Pancreas (tissue), 10 donors: ENCODE data around the gene MAN1A1. TPM values are rescaled to one million over a fixed set of nuclear protein-coding genes. Genes with fewer than 3 reads are reported as not detected.

Experiments
- ATAC-seq, 4 donors: fragments of 200-7000 bp; cut with Tn5 transposase; one replicate each; pipeline versions ENCODE4 v1.8.0 to v1.9.1; 2020; ENCODE audit warnings: mild to moderate bottlenecking in 4 of 4, moderate library complexity in 4 of 4
- DNase-seq, 6 donors: peaks; one replicate each; pipeline ENCODE4 v3.0.0-alpha.2; 2020
- FAIRE-seq: peaks from 2 replicates; lab custom pipeline; 2012; peaks lifted over from hg19 to GRCh38; lab: Jason Lieb, UNC
- H3K27ac ChIP-seq, 4 donors: fragments of 200-600 bp; sonication (generic); 1 replicate in 3 of 4; 2 replicates in 1 of 4; pipeline versions ENCODE4 v1.5.0 to v1.8.0; 2020
- H3K27me3 ChIP-seq, 4 donors: fragments of 200-600 bp; one replicate each; pipeline ENCODE4 v1.8.0; 2021
- H3K36me3 ChIP-seq, 3 donors: fragments of 200-600 bp; sonication (generic) in 1 of 3; one replicate each; pipeline versions ENCODE4 v1.5.0 to v1.8.0; 2020 to 2021
- H3K4me1 ChIP-seq, 3 donors: fragments of 200-600 bp; one replicate each; pipeline ENCODE4 v1.8.0; 2021
- H3K4me3 ChIP-seq, 4 donors: fragments of 200-600 bp; sonication (generic) in 2 of 4; one replicate each; pipeline versions ENCODE4 v1.5.0 to v1.8.0; 2020 to 2021
- H3K9me3 ChIP-seq, 4 donors: fragments of 200-600 bp; one replicate each; pipeline ENCODE4 v1.8.0; 2021
- CTCF ChIP-seq, 4 donors: fragments of 200-600 bp; sonication (generic) in 3 of 4; IDR thresholded peaks; one replicate each; pipeline versions ENCODE4 v1.5.0 to v1.8.0; 2021; ENCODE audit warnings: antibody characterized with exemption in 4 of 4
- WGBS, 2 donors: extraction: QIAGEN DNeasy Blood & Tissue Kit; methylation state at CpG; one replicate each; pipeline ENCODE4 v1.1.7; 2013; 5-methylcytosine and 5-hydroxymethylcytosine counted together
- intact Hi-C, 3 donors: fragments of 100-400 bp; cut with DNase I; formaldehyde crosslinking; loops; one replicate each; pipeline versions ENCODE4 v1.11.1 to v1.14.2; 2022
- polyA plus RNA-seq, 2 donors: library from polyadenylated mRNA; stranded (reverse); fragments of 200-250 nt; gene quantifications; one replicate each; pipeline ENCODE4 v1.2.3, GENCODE V29; 2013
- total RNA-seq, 6 donors: library from RNA; stranded (reverse); fragmentation: NEBNext Ultra II Directional in 4 of 6; extraction: Animal tissue kit (Norgen Biotek cat#: 25700) in 4 of 6; gene quantifications; one replicate each; pipeline versions ENCODE4 v1.2.1 to v1.2.4, GENCODE V29; 2021 to 2023
- donor health status: healthy with polysubstance abuse.
- donor health status: DM: no; HTN: no; CAD: no; lungs with moderate emphysema.
- donor health status: DM: no; HTN: no; CAD: no.
- donor health status: control.
- donor health status: control.
- donor health status: Bipolar disorder and iron deficiency.
- donor health status: DM: yes; HTN: yes; CAD: no.
- donor health status: DM: no; HTN: no; CAD: no.
- donor health status: DM: no; HTN: no; CAD: no.
- donor health status: DM: yes; HTN: yes; CAD: no.

The MAN1A1 gene
- total and polyA plus RNA-seq, 8 donors, result 11.7 to 86.1 (median 30.7) TPM

DNA sequence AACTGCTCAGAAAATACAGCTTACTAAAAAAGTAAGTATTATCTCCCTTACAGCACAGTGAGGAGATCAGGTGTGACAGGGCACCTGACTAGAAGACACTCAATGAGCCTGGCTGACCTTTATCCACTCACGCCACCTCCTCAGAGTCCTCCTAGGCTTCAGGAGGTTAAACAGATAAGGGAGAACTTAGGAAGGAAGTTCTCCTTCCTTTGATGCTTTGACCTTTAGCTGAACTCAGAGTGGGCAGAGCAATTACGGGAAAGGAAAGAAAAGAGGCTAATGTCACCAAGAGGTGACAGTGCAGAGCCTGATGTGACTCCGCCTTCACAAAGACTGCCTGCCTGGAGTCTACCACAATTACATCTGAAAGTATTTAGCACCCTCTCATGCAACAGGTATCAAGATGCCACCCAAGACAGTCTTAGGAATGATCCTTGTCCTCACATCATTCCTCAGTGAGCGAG is 36.7 kb downstream of the MAN1A1 start:
- TF ChIP-seq CTCF (IDR thresholded peaks at IDR 0.05), result no peak
- no peak overlapping the region for H3K4me3 ChIP-seq
- no peak for DNase-seq
- WGBS, 2 donors, result 83 to 86% methylated on average over 4 of the region's 4 CpGs
- H3K36me3 ChIP-seq, result no peaks in the 10 kb centered on the region
- H3K4me1 ChIP-seq, result peaks cover 6 to 40% (median 10%) of the 10 kb centered on the region in 3 donors
- ATAC-seq, result peak in 3 of 4 donors; percentile 18 to 44 (median 19)
- intact Hi-C loops, result no loop called here
- no peaks in the 10 kb centered on the region for H3K27me3 ChIP-seq
- H3K9me3 ChIP-seq, result no peaks in the 10 kb centered on the region
- no peak for FAIRE-seq
- no peak overlapping the region for H3K27ac ChIP-seq

DNA sequence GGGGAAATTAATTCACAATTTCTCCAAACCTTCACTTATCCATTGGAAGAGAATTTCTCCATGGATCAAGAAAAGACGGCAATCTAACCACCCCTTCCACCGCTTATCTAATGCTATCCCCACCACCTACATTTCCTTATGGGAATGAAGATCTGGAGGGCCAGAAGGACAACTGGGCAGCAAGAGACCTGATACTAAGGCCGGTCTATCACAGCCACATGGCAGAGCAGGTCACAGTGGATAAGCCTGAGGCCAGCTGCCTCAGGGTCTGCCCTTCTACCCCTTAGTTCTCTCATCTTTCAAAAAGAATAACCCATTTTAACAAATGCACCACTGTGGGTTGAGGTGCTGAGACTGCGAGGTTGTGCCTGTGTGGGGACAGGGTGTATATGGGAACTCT is 37.1 kb downstream of the MAN1A1 start:
- Histone ChIP-seq H3K36me3 (no peaks in the 10 kb centered on the region), H3K4me3 (no peak overlapping the region), H3K4me1 (peaks cover 6 to 41% (median 10%) of the 10 kb centered on the region in 3 donors), H3K27me3 (no peaks in the 10 kb centered on the region), H3K9me3 (no peaks in the 10 kb centered on the region), H3K27ac (no peak overlapping the region)
- ATAC-seq (no peak), DNase-seq (no peak), FAIRE-seq (no peak)
- intact Hi-C loops, result no loop called here
- TF ChIP-seq CTCF (IDR thresholded peaks at IDR 0.05), result no peak
- WGBS, 2 donors, result 90 to 95% methylated on average over 4 of the region's 4 CpGs

DNA sequence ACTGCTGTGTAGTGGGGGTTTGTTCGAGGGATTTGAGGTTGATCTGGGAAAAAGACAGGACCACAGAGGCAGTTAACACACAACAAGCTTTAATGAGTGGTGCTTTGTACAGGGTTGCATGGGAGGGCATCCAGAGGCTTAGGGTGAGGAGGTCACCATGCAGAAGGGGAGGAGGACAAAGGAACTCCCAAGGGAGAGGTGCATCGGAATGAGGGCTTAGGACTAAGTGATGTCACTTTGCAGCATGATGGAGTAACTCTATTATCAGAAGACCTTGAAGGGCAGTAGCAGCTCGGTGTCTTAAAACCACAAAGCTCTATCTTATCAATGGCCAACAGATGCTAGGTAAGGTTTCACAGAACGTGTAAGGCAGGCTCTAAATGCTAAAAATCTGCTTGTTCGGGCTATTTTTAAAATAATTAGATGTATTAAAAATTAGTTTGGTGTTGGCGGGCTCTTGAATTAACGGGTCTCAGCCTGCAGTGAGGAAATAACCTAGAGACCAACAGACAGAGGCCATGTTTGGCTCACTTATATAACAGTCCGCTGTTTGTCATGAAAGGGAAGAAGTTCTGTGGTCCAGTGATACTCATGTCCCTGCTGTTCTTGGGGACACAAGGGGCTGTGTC is 37.9 kb downstream of the MAN1A1 start:
- H3K4me3 ChIP-seq, result no peak overlapping the region
- WGBS, 2 donors, result 72 to 93% methylated on average over 8 of the region's 8 CpGs
- DNase-seq, result no peak
- H3K4me1 ChIP-seq, result peaks cover 6 to 41% (median 10%) of the 10 kb centered on the region in 3 donors
- no peak for ATAC-seq
- no peaks in the 10 kb centered on the region for H3K9me3 ChIP-seq
- no peaks in the 10 kb centered on the region for H3K27me3 ChIP-seq
- no peak for FAIRE-seq
- intact Hi-C loops, result no loop called here
- H3K27ac ChIP-seq, result no peak overlapping the region
- no peak for TF ChIP-seq CTCF (IDR thresholded peaks at IDR 0.05)
- H3K36me3 ChIP-seq, result no peaks in the 10 kb centered on the region

DNA sequence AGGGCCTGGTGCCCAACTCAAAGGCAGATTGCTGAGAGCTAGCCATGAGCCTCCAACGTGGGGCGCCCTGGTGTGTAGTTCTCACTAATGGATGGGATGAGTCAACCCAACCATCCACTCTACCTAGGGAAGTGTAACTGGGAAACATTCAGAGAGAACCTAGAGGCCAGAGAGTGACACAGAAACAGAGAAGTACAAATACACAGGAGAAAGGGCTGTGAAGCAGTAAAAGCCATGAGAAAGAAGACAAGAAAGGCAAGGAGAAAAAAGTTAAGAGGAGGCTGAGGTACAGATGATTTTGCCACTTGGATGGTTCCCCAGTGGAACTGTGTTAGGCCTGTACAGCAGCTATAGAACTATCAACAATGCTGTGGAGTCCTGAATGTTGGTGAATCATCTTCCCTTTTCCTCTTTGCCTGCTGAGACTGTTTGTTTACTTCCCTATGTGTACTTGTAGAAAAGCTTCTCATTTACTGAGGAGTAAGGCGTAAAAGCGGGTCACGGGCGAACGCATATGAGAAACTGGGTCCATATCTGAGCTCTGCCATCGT is 39.0 kb downstream of the MAN1A1 start:
- DNase-seq (no peak), ATAC-seq (peak in 2 of 4 donors; percentile 27 to 42), FAIRE-seq (no peak)
- Histone ChIP-seq H3K36me3 (no peaks in the 10 kb centered on the region), H3K4me1 (peaks cover 6 to 41% (median 10%) of the 10 kb centered on the region in 3 donors), H3K9me3 (no peaks in the 10 kb centered on the region), H3K27me3 (no peaks in the 10 kb centered on the region), H3K4me3 (no peak overlapping the region), H3K27ac (no peak overlapping the region)
- TF ChIP-seq CTCF (IDR thresholded peaks at IDR 0.05), result no peak
- intact Hi-C loops, result no loop called here
- WGBS, 2 donors, result 87 to 91% methylated on average over 8 of the region's 8 CpGs
